Measurements from ENCODE around the gene TRIO.

The TRIO gene

GRCh38 chr5:14270209-14270702, 127.1 kb downstream of the TRIO start:
- no peak for DNase-seq

GRCh38 chr5:14272548-14273205, 129.5 kb downstream of the TRIO start:
- DNase-seq: no peak

- DNase-seq: no peak
Measured at GRCh38 chr5:14273207-14273767, 130.1 kb downstream of the TRIO start.

GRCh38 chr5:14276380-14276779, 133.2 kb downstream of the TRIO start:
- no peak for DNase-seq

- DNase-seq: no peak
Measured at GRCh38 chr5:14277385-14278320, 134.5 kb downstream of the TRIO start.

GRCh38 chr5:14280294-14280854, 137.2 kb downstream of the TRIO start:
- no peak for DNase-seq

GRCh38 chr5:14281746-14282181, 138.6 kb downstream of the TRIO start:
- DNase-seq: no peak

GRCh38 chr5:14283139-14283538, 140.0 kb downstream of the TRIO start:
- no peak for DNase-seq

- DNase-seq: no peak
Measured at GRCh38 chr5:14284392-14285148, 141.4 kb downstream of the TRIO start.

- DNase-seq: no peak
Measured at GRCh38 chr5:14286007-14286406, 142.9 kb downstream of the TRIO start.

- no peak for DNase-seq
Measured at GRCh38 chr5:14286574-14287421, 143.7 kb downstream of the TRIO start.

GRCh38 chr5:14292766-14293658, 149.9 kb downstream of the TRIO start:
- no peak for DNase-seq

GRCh38 chr5:14295610-14296009, 152.5 kb downstream of the TRIO start:
- DNase-seq: no peak

- DNase-seq: no peak
Measured at GRCh38 chr5:14296533-14297331, 153.6 kb downstream of the TRIO start.

- no peak for DNase-seq
Measured at GRCh38 chr5:14297697-14298096, 154.6 kb downstream of the TRIO start.

- DNase-seq: no peak
Measured at GRCh38 chr5:14298126-14298847, 155.1 kb downstream of the TRIO start.

- no peak for DNase-seq
Measured at GRCh38 chr5:14299666-14300065, 156.5 kb downstream of the TRIO start.

- DNase-seq: no peak
Measured at GRCh38 chr5:14301186-14301585, 158.0 kb downstream of the TRIO start.

- no peak for DNase-seq
Measured at GRCh38 chr5:14302330-14302729, 159.2 kb downstream of the TRIO start.

All from cortex of kidney (tissue), 1 donor.